Gastroesophageal sphincter (tissue), 3 donors: ENCODE measurements around the gene POT1.

Experiments
- CTCF ChIP-seq, 4 experiments: fragments of 200-600 bp in 2 of 4; fragments of 450-650 bp in 2 of 4; sonication (generic) in 1 of 4; IDR thresholded peaks; one replicate each; pipeline ENCODE4 v1.5.1; 2017 to 2019; ENCODE audit warnings: antibody characterized with exemption in 4 of 4, mild to moderate bottlenecking in 2 of 4, moderate library complexity in 2 of 4
- POLR2A ChIP-seq, 2 donors: fragments of 450-650 bp; IDR thresholded peaks; one replicate each; pipeline ENCODE4 v1.6.1; 2017; ENCODE audit warnings: antibody characterized with exemption in 2 of 2, mild to moderate bottlenecking in 2 of 2, moderate library complexity in 1 of 2

GRCh38 chr7:124836173-124836572 is 93.5 kb downstream of the POT1 start:
- TF ChIP-seq POLR2A (IDR thresholded peaks at IDR 0.05) (no peak), CTCF (IDR thresholded peaks at IDR 0.05) (no peak)
